Measurements from ENCODE around the gene DNLZ. TPM values are rescaled to one million over a fixed set of nuclear protein-coding genes. Genes with fewer than 3 reads are reported as not detected.

DNLZ gene
- total and polyA plus RNA-seq, 9 of the 15 experiments (the other 6 are each of a cell fraction or from before 2014, with no cell fraction given), result 0.17 to 44.6 (median 3.4) TPM

GRCh38 chr9:136398286-136398685 is 34.7 kb upstream of the DNLZ start:
- TF ChIP-seq CC2D1A (IDR thresholded peaks at IDR 0.05), result no peak
- no peak for TF ChIP-seq KAT7 (CRISPR knock-in tag; IDR thresholded peaks at IDR 0.05; ENCODE audit: borderline replicate concordance)
- TF ChIP-seq SMARCA5 (IDR thresholded peaks at IDR 0.05), result no peak
- no peak for TF ChIP-seq RBM34 (IDR thresholded peaks at IDR 0.05; ENCODE audit: borderline replicate concordance, insufficient read depth, low read length)
- TF ChIP-seq ZNF766 (CRISPR knock-in tag; conservative IDR thresholded peaks at IDR 0.05), result no peak
- no peak for TF ChIP-seq PBX2 (CRISPR knock-in tag; IDR thresholded peaks at IDR 0.05; ENCODE audit: low read depth)
- TF ChIP-seq PBX2 (tag; conservative IDR thresholded peaks at IDR 0.05; ENCODE audit: low read depth), result no peak
- TF ChIP-seq ZNF655 (CRISPR knock-in tag; IDR thresholded peaks at IDR 0.05), result no peak
- TF ChIP-seq HOXB6 (CRISPR knock-in tag; IDR thresholded peaks at IDR 0.05; ENCODE audit: borderline replicate concordance), result no peak
- TF ChIP-seq IFI16 (CRISPR knock-in tag; IDR thresholded peaks at IDR 0.05), result no peak
- no peak for TF ChIP-seq BRF2 (IDR thresholded peaks at IDR 0.05; ENCODE audit: borderline replicate concordance, insufficient read depth, insufficient read length)
- no peak for TF ChIP-seq SMARCE1 (IDR thresholded peaks at IDR 0.05)
- no peak for TF ChIP-seq ZNF589 (CRISPR knock-in tag; IDR thresholded peaks at IDR 0.05; ENCODE audit: low read depth)
- no peak for TF ChIP-seq HEY1 (CRISPR knock-in tag; IDR thresholded peaks at IDR 0.05; ENCODE audit: borderline replicate concordance)
- TF ChIP-seq ZNF316 (IDR thresholded peaks at IDR 0.05), result no peak
- no peak for TF ChIP-seq TAF15 (IDR thresholded peaks at IDR 0.05; ENCODE audit: low read depth, low read length)
- TF ChIP-seq NONO (IDR thresholded peaks at IDR 0.05; ENCODE audit: low read depth in 2 of 2, low read length in 1 of 2), result no peak
- no peak for TF ChIP-seq GTF2B (IDR thresholded peaks at IDR 0.05; ENCODE audit: extremely low read depth, insufficient read length)
- H2AFZ ChIP-seq (ENCODE audit: low read depth, low read length), result no peak overlapping the region
- DNase-seq (ENCODE audit: extremely low read depth in 1 of 4, low spot score in 3 of 4) (no peak), ATAC-seq (no peak), FAIRE-seq (no peak)
- no peaks in the 10 kb centered on the region for H3K9me1 ChIP-seq (ENCODE audit: control insufficient read depth, insufficient read depth, low read length)
- H3K9ac ChIP-seq (ENCODE audit: insufficient read depth in 1 of 2, low read depth in 2 of 2, low read length in 2 of 2), result peak overlapping the region in 1 of 2 experiments; percentile 98; a peak in 2 of 4 replicates
- H3K4me2 ChIP-seq (ENCODE audit: insufficient read depth, low read length), result peak overlapping the region; percentile 97; the same call in 1 of the 2 replicates
- no peaks in the 10 kb centered on the region for H3K9me3 ChIP-seq (replicated peaks; ENCODE audit: control insufficient read depth, insufficient read depth, low read depth, low read length)
- peaks cover 72% of the 10 kb centered on the region for H3K36me3 ChIP-seq (ENCODE audit: control insufficient read depth, insufficient read depth, low read length)
- in situ Hi-C loops (cut with MboI) (no loop called here), intact Hi-C loops (cut with micrococcal nuclease) (no loop called here)
- H3K27me3 ChIP-seq (ENCODE audit: control insufficient read depth in 2 of 2, insufficient read depth in 2 of 2, low read length in 2 of 2), result no peaks in the 10 kb centered on the region
- H3K4me3 ChIP-seq, result peak overlapping the region; percentile 98
- ChIA-PET POLR2A (interaction anchor here (1.0 kb wide), 1 partner anchor 35 kb away, joined by 4 read pairs; the partner anchor contains the start of gene DNLZ), CTCF (ENCODE audit: low intra/inter-chr PET ratio) (no interaction called here)
- peaks cover 7 to 43% of the 10 kb centered on the region in 2 experiments; a peak in 4 of 5 replicates for H3K4me1 ChIP-seq (replicated peaks in 1 of 2; ENCODE audit: control insufficient read depth in 2 of 2, insufficient read depth in 2 of 2, low read length in 2 of 2)
- H3K79me2 ChIP-seq (ENCODE audit: control insufficient read depth, insufficient read depth, low read length), result peaks cover 28% of the 10 kb centered on the region
- no peaks in the 10 kb centered on the region; the same call in 1 of the 2 replicates for H4K20me1 ChIP-seq (replicated peaks; ENCODE audit: control insufficient read depth, insufficient read depth, low read length)
- WGBS (ENCODE audit: insufficient coverage, low coverage, missing lambda C conversion rate), result 92% methylated on average over 10 of the region's 12 CpGs
- BruUV-seq (replicated peaks), result no TSS peak
- H3K27ac ChIP-seq (ENCODE audit: extremely low read depth, low read depth, low read length), result no peak overlapping the region; the same call in 2 of the 3 replicates

Data from K562 (cell line).